Measurements from ENCODE around the gene KDM4D.
"Not testable (repeated sequence)": the region's sequence is repeated elsewhere in the genome, so short reads cannot be mapped to it uniquely, and the experiment has no call there.

Gene KDM4D

GRCh38 chr11:94973099-94973968 lies at the start of gene KDM4D, which contains the start of gene CWC15:
Gene KDM4D, plus strand, starts transcription at chr11:94973709. Its CDS starts 23,664 bp downstream, at chr11:94997373.
Gene CWC15, minus strand, starts transcription at chr11:94973556. Its CDS starts 1,371 bp downstream, at chr11:94972185.
- DNase-seq (ENCODE audit: low spot score), result peak; percentile 96

- DNase-seq (ENCODE audit: low spot score), result peak; percentile 4
Measured at GRCh38 chr11:94924171-94924572, 49.3 kb upstream of the KDM4D start.

- DNase-seq (ENCODE audit: low spot score), result no peak
Measured at GRCh38 chr11:94924612-94925011, 48.9 kb upstream of the KDM4D start.

- no peak for DNase-seq (ENCODE audit: low spot score)
Measured at GRCh38 chr11:94925422-94926270, 47.9 kb upstream of the KDM4D start.

GRCh38 chr11:94926271-94926625 lies 47.3 kb upstream of the KDM4D start:
- DNase-seq (ENCODE audit: low spot score), result no peak

GRCh38 chr11:94926698-94927237 lies 46.7 kb upstream of the KDM4D start:
- DNase-seq (ENCODE audit: low spot score), result no peak

- no peak for DNase-seq (ENCODE audit: low spot score)
Measured at GRCh38 chr11:94928117-94928990, 45.2 kb upstream of the KDM4D start.

- not testable (repeated sequence) for DNase-seq (ENCODE audit: low spot score)
Measured at GRCh38 chr11:94932072-94932471, 41.4 kb upstream of the KDM4D start.

GRCh38 chr11:94932503-94932902 lies 41.0 kb upstream of the KDM4D start:
- DNase-seq (ENCODE audit: low spot score), result no peak

GRCh38 chr11:94933223-94934130 lies 40.0 kb upstream of the KDM4D start:
- DNase-seq (ENCODE audit: low spot score), result no peak

- DNase-seq (ENCODE audit: low spot score), result no peak
Measured at GRCh38 chr11:94934362-94934761, 39.1 kb upstream of the KDM4D start.

GRCh38 chr11:94934846-94935245 lies 38.7 kb upstream of the KDM4D start:
- DNase-seq (ENCODE audit: low spot score), result no peak

- DNase-seq (ENCODE audit: low spot score), result no peak
Measured at GRCh38 chr11:94938095-94939055, 35.1 kb upstream of the KDM4D start.

- DNase-seq (ENCODE audit: low spot score), result no peak
Measured at GRCh38 chr11:94939346-94939745, 34.2 kb upstream of the KDM4D start.

GRCh38 chr11:94941131-94941530 lies 32.4 kb upstream of the KDM4D start:
- DNase-seq (ENCODE audit: low spot score), result no peak

GRCh38 chr11:94946812-94947211 lies 26.7 kb upstream of the KDM4D start:
- DNase-seq (ENCODE audit: low spot score), result no peak

GRCh38 chr11:94948070-94948617 lies 25.4 kb upstream of the KDM4D start:
- no peak for DNase-seq (ENCODE audit: low spot score)

GRCh38 chr11:94954753-94955152 lies 18.8 kb upstream of the KDM4D start:
- DNase-seq (ENCODE audit: low spot score), result no peak

- DNase-seq (ENCODE audit: low spot score), result no peak
Measured at GRCh38 chr11:94956963-94957362, 16.5 kb upstream of the KDM4D start.

All from D341Med (cell line).